Fibroblast of villous mesenchyme (primary cell): Measurements from ENCODE around the gene TMPRSS9. TPM values are rescaled to one million over a fixed set of nuclear protein-coding genes. Genes with fewer than 3 reads are reported as not detected.
A peak's percentile ranks its signal among the peaks of the same experiment; 100 is the strongest.

Experiments
- DNase-seq: peaks from one replicate; pipeline ENCODE4 v3.0.0-alpha.2; 2010; ENCODE audit warnings: low read depth
- H3K4me3 ChIP-seq: 2 replicates; pipeline ENCODE4 v1.5.1; 2011; ENCODE audit warnings: low read depth, mild to moderate bottlenecking, low read length
- total RNA-seq: library from RNA; depleted of rRNA; stranded (reverse); fragments of >200 nt; gene quantifications from 2 replicates; pipeline ENCODE4 v1.2.3, GENCODE V29; 2012
- TF ChIP-seq, protein P1 (sequence below): IDR thresholded peaks from 2 replicates; pipeline ENCODE4 v1.5.1; 2012; ENCODE audit warnings: low read depth, mild to moderate bottlenecking, low read length; ENCODE audit not compliant: insufficient read depth

Gene TMPRSS9
- total RNA-seq, 1 donor = not detected

DNA sequence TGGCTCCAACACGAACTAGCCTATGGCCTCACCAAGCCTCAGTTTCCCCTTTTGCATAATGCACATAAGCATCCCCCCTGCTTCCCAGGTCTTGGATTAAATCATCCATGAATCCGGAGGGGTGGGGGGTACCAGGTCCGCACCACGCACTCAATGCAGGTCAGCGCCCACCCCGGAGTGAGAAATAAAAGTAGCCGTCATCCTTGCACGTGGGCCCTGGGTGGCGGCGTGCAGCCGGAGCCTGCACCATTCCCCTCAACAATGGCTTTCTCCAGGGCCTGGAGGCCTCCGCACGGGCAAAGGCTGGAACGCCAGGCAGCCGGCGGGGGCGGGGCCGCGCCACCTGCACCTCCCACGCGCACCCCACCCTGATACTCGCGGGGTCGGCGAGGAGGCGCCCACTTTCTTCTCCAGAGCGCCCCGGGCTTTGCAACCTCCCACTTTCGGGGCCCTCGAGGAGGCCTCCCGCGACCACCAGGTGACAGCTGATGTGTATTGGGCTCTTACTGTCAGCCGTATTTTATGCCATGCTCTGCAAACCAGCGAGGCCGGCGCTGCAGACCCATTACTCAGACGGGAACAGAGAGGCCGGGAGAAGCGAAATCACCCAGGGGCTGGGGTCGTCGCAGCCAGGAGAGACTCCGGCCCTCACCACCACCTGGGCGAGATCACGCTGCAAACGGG is 115.1 kb downstream of the TMPRSS9 start:
- peak; percentile 57 for DNase-seq
- TF ChIP-seq, protein P1, sequence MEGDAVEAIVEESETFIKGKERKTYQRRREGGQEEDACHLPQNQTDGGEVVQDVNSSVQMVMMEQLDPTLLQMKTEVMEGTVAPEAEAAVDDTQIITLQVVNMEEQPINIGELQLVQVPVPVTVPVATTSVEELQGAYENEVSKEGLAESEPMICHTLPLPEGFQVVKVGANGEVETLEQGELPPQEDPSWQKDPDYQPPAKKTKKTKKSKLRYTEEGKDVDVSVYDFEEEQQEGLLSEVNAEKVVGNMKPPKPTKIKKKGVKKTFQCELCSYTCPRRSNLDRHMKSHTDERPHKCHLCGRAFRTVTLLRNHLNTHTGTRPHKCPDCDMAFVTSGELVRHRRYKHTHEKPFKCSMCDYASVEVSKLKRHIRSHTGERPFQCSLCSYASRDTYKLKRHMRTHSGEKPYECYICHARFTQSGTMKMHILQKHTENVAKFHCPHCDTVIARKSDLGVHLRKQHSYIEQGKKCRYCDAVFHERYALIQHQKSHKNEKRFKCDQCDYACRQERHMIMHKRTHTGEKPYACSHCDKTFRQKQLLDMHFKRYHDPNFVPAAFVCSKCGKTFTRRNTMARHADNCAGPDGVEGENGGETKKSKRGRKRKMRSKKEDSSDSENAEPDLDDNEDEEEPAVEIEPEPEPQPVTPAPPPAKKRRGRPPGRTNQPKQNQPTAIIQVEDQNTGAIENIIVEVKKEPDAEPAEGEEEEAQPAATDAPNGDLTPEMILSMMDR = no peak
- H3K4me3 ChIP-seq = peak overlapping the region; percentile 83

Other genes starting within 250 kb of the TMPRSS9 start
- gene AP3D1, start 208.7 kb upstream of the TMPRSS9 start, total RNA-seq = 122 and 140 TPM in 2 replicates
- gene DOT1L, start 196.3 kb upstream of the TMPRSS9 start, total RNA-seq = 5.6 and 8.4 TPM in 2 replicates
- 43.6 and 46.4 TPM in 2 replicates for gene PLEKHJ1, start 123.9 kb upstream of the TMPRSS9 start, total RNA-seq
- 24.6 and 25.1 TPM in 2 replicates for gene SF3A2, start 123.4 kb upstream of the TMPRSS9 start, total RNA-seq
- 0.32 and 1.3 TPM in 2 replicates for gene AMH, start 110.9 kb upstream of the TMPRSS9 start, total RNA-seq
- gene JSRP1, start 103.8 kb upstream of the TMPRSS9 start, total RNA-seq = 0.43 TPM in 1 of 2 replicates, not detected in the other
- under 0.01 TPM in 1 of 2 replicates, not detected in the other for gene PEAK3, start 78.1 kb upstream of the TMPRSS9 start, total RNA-seq
- gene LINGO3, start 52.1 kb upstream of the TMPRSS9 start, total RNA-seq = under 0.01 TPM in 1 of 2 replicates, not detected in the other
- 69.3 and 78.2 TPM in 2 replicates for gene LSM7, start 31.7 kb upstream of the TMPRSS9 start, total RNA-seq
- 25.5 and 39.9 TPM in 2 replicates for gene SPPL2B, start 31.6 kb upstream of the TMPRSS9 start, total RNA-seq
- gene TIMM13, start 67.3 kb downstream of the TMPRSS9 start, total RNA-seq = 24.2 and 34.8 TPM in 2 replicates
- gene LMNB2, start 96.7 kb downstream of the TMPRSS9 start, total RNA-seq = 58.6 and 92.0 TPM in 2 replicates
- gene GADD45B, start 115.9 kb downstream of the TMPRSS9 start, total RNA-seq = 54.8 and 70.9 TPM in 2 replicates